Suppressor macrophage treated with lipopolysaccharide for 4 hours (primary cell): Measurements from ENCODE around the gene JPT2.
"Not testable (repeated sequence)": the region's sequence is repeated elsewhere in the genome, so short reads cannot be mapped to it uniquely, and the experiment has no call there.

Experiments
- DNase-seq: peaks from one replicate; pipeline ENCODE4 v3.0.0-alpha.2; 2020

JPT2 gene

GRCh38 chr16:1709356-1709755 lies 31.3 kb downstream of the JPT2 start:
- DNase-seq = no peak

- DNase-seq = no peak
Measured at GRCh38 chr16:1710811-1711507, 32.9 kb downstream of the JPT2 start.

GRCh38 chr16:1712791-1713261 lies 34.7 kb downstream of the JPT2 start:
- peak; percentile 16 for DNase-seq

- DNase-seq = no peak
Measured at GRCh38 chr16:1713331-1713730, 35.3 kb downstream of the JPT2 start.

GRCh38 chr16:1713933-1714332 lies 35.9 kb downstream of the JPT2 start:
- no peak for DNase-seq

- no peak for DNase-seq
Measured at GRCh38 chr16:1715220-1715619, 37.1 kb downstream of the JPT2 start.

GRCh38 chr16:1718236-1718635 lies 40.2 kb downstream of the JPT2 start:
- not testable (repeated sequence) for DNase-seq

- peak; percentile 44 for DNase-seq
Measured at GRCh38 chr16:1719559-1720229, 41.6 kb downstream of the JPT2 start.

GRCh38 chr16:1721372-1721771 lies 43.3 kb downstream of the JPT2 start:
- no peak for DNase-seq

GRCh38 chr16:1723450-1724147 lies 45.5 kb downstream of the JPT2 start:
- DNase-seq = peak; percentile 58

GRCh38 chr16:1724491-1724890 lies 46.4 kb downstream of the JPT2 start:
- no peak for DNase-seq

- DNase-seq = no peak
Measured at GRCh38 chr16:1726661-1727502, 48.8 kb downstream of the JPT2 start.

GRCh38 chr16:1727651-1728624 lies 49.9 kb downstream of the JPT2 start:
- DNase-seq = no peak

GRCh38 chr16:1729026-1729425 lies 50.9 kb downstream of the JPT2 start:
- DNase-seq = no peak

GRCh38 chr16:1729445-1729844 lies 51.4 kb downstream of the JPT2 start:
- no peak for DNase-seq

GRCh38 chr16:1731073-1731472 lies 53.0 kb downstream of the JPT2 start:
- DNase-seq = no peak

- DNase-seq = no peak
Measured at GRCh38 chr16:1731603-1732002, 53.5 kb downstream of the JPT2 start.

GRCh38 chr16:1732071-1732470 lies 54.0 kb downstream of the JPT2 start:
- DNase-seq = no peak

- not testable (repeated sequence) for DNase-seq
Measured at GRCh38 chr16:1732551-1732987, 54.5 kb downstream of the JPT2 start.

- DNase-seq = no peak
Measured at GRCh38 chr16:1734123-1734522, 56.0 kb downstream of the JPT2 start.

GRCh38 chr16:1734816-1735215 lies 56.7 kb downstream of the JPT2 start:
- DNase-seq = no peak

GRCh38 chr16:1740234-1740633 lies 62.2 kb downstream of the JPT2 start:
- DNase-seq = no peak
